Astrocyte (in vitro differentiated cells and primary cell): ENCODE measurements around the gene MRPL40. TPM values are rescaled to one million over a fixed set of nuclear protein-coding genes. Genes with fewer than 3 reads are reported as not detected.

ENCODE experiments used
- DNase-seq: peaks from one replicate; pipeline ENCODE4 v3.0.0-alpha.2; 2010; ENCODE audit warnings: low read depth
- FAIRE-seq: peaks from 2 replicates; lab custom pipeline; 2011; peaks lifted over from hg19 to GRCh38; lab: Jason Lieb, UNC
- H2AFZ ChIP-seq: 2 replicates; pipeline ENCODE4 v1.6.0; 2012; ENCODE audit warnings: low read depth, low read length, inconsistent platforms
- H3K27ac ChIP-seq: 2 replicates; pipeline ENCODE4 v1.5.1; 2011; ENCODE audit warnings: low read depth, low read length, inconsistent platforms
- H3K27me3 ChIP-seq: 2 replicates; pipeline ENCODE4 v1.6.0; 2011; ENCODE audit warnings: low read length, inconsistent platforms; ENCODE audit not compliant: insufficient read depth
- H3K36me3 ChIP-seq: 2 replicates; pipeline ENCODE4 v1.5.1; 2011; ENCODE audit warnings: low read length, inconsistent platforms; ENCODE audit not compliant: insufficient read depth
- H3K4me1 ChIP-seq: 2 replicates; pipeline ENCODE4 v1.5.1; 2011; ENCODE audit warnings: low read length, inconsistent platforms; ENCODE audit not compliant: insufficient read depth
- H3K4me2 ChIP-seq: 2 replicates; pipeline ENCODE4 v1.6.0; 2012; ENCODE audit warnings: low read length, inconsistent platforms
- H3K4me3 ChIP-seq: 2 replicates; pipeline ENCODE4 v1.5.1; 2011; ENCODE audit warnings: low read depth, mild to moderate bottlenecking, low read length, inconsistent platforms; ENCODE audit not compliant: insufficient read depth
- H3K79me2 ChIP-seq: 2 replicates; pipeline ENCODE4 v1.6.0; 2012; ENCODE audit warnings: mild to moderate bottlenecking, low read length, inconsistent platforms; ENCODE audit not compliant: insufficient read depth
- H3K9ac ChIP-seq: 2 replicates; pipeline ENCODE4 v1.6.0; 2012; ENCODE audit warnings: mild to moderate bottlenecking, low read length, inconsistent platforms
- H3K9me3 ChIP-seq: 2 replicates; pipeline ENCODE4 v1.5.1; 2012; ENCODE audit warnings: low read depth, mild to moderate bottlenecking, low read length, inconsistent platforms; ENCODE audit not compliant: insufficient read depth
- H4K20me1 ChIP-seq: 2 replicates; pipeline ENCODE4 v1.6.0; 2012; ENCODE audit warnings: low read length, inconsistent platforms; ENCODE audit not compliant: insufficient read depth
- H3K27ac Mint-ChIP-seq: one replicate; pipeline ENCODE4 v1.8.0; 2021; ENCODE audit warnings: mild to moderate bottlenecking, mixed read lengths; ENCODE audit not compliant: unreplicated experiment
- H3K27me3 Mint-ChIP-seq: one replicate; pipeline ENCODE4 v1.8.0; 2021; ENCODE audit warnings: low read depth, mixed read lengths; ENCODE audit not compliant: unreplicated experiment
- H3K36me3 Mint-ChIP-seq: one replicate; pipeline ENCODE4 v1.8.0; 2021; ENCODE audit warnings: low read depth, mixed read lengths; ENCODE audit not compliant: unreplicated experiment
- H3K4me1 Mint-ChIP-seq: one replicate; pipeline ENCODE4 v1.8.0; 2021; ENCODE audit warnings: low read depth, mixed read lengths; ENCODE audit not compliant: unreplicated experiment
- H3K4me3 Mint-ChIP-seq: one replicate; pipeline ENCODE4 v1.8.0; 2021; ENCODE audit warnings: mild to moderate bottlenecking, moderate library complexity, mixed read lengths; ENCODE audit not compliant: unreplicated experiment
- H3K9me3 Mint-ChIP-seq: one replicate; pipeline ENCODE4 v1.8.0; 2021; ENCODE audit warnings: mild to moderate bottlenecking, mixed read lengths; ENCODE audit not compliant: unreplicated experiment
- CTCF ChIP-seq: IDR thresholded peaks from 2 replicates; pipeline ENCODE4 v1.5.1; 2011; ENCODE audit warnings: low read depth, mild to moderate bottlenecking, inconsistent platforms, low read length, moderate library complexity; ENCODE audit not compliant: insufficient read depth
- EZH2 ChIP-seq: IDR thresholded peaks from 2 replicates; pipeline ENCODE4 v1.6.1; 2012; ENCODE audit warnings: mild to moderate bottlenecking, low read length, inconsistent platforms; ENCODE audit not compliant: insufficient read depth
- total RNA-seq: library from RNA; stranded (reverse); gene quantifications from 2 replicates; pipeline ENCODE4 v1.2.1, GENCODE V29; 2021

Gene MRPL40
- total RNA-seq, 1 donor from 2014 or later: 34.7 TPM

DNA sequence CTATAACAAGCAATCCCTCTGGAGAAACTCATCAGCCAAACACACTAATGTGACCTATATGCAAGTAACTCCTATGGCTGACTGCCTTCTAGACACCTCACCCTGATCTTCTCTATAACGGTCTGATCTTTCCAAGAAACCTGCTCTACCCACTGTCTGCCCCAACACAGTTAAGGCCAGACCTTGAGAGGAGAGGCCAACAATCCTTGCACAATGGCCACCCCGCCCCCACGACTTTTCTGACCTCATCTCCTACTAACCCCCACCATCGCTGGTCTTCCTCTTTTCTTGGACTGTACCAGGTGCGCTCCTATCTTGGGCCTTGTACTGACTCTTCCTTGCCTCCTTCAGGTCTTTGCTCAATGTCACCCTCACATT, 13.3 kb upstream of the MRPL40 start:
- H3K4me1 Mint-ChIP-seq: peaks cover 23% of the 10 kb centered on the region
- no peak for FAIRE-seq
- Histone ChIP-seq H3K27me3 (no peaks in the 10 kb centered on the region), H3K36me3 (no peaks in the 10 kb centered on the region), H3K4me2 (no peak overlapping the region), H3K79me2 (peaks cover 98% of the 10 kb centered on the region), H3K27ac (no peak overlapping the region), H3K4me1 (peaks cover 15% of the 10 kb centered on the region), H4K20me1 (peaks cover 87% of the 10 kb centered on the region), H3K9ac (no peak overlapping the region), H3K9me3 (no peaks in the 10 kb centered on the region), H2AFZ (no peak overlapping the region), H3K4me3 (no peak overlapping the region)
- no peak overlapping the region for H3K4me3 Mint-ChIP-seq
- TF ChIP-seq CTCF (no peak), EZH2 (no peak)
- DNase-seq: no peak
- H3K9me3 Mint-ChIP-seq: no peaks in the 10 kb centered on the region
- no peak overlapping the region for H3K27ac Mint-ChIP-seq
- H3K36me3 Mint-ChIP-seq: peaks cover 3% of the 10 kb centered on the region
- H3K27me3 Mint-ChIP-seq: no peaks in the 10 kb centered on the region

GRCh38 chr22:19419464-19420178, 12.7 kb upstream of the MRPL40 start:
- Mint-ChIP-seq H3K4me1 (peaks cover 23% of the 10 kb centered on the region), H3K9me3 (no peaks in the 10 kb centered on the region), H3K27ac (no peak overlapping the region), H3K36me3 (peaks cover 3% of the 10 kb centered on the region), H3K27me3 (no peaks in the 10 kb centered on the region), H3K4me3 (no peak overlapping the region)
- Histone ChIP-seq H3K27ac (no peak overlapping the region), H3K27me3 (no peaks in the 10 kb centered on the region), H4K20me1 (peaks cover 89% of the 10 kb centered on the region), H2AFZ (no peak overlapping the region), H3K9ac (no peak overlapping the region), H3K9me3 (no peaks in the 10 kb centered on the region), H3K4me2 (no peak overlapping the region), H3K4me1 (peaks cover 15% of the 10 kb centered on the region), H3K4me3 (no peak overlapping the region), H3K79me2 (peaks cover 98% of the 10 kb centered on the region), H3K36me3 (no peaks in the 10 kb centered on the region)
- FAIRE-seq (no peak), DNase-seq (no peak)
- TF ChIP-seq EZH2 (no peak), CTCF (no peak)

- H3K4me1 ChIP-seq: peaks cover 15% of the 10 kb centered on the region
- no peaks in the 10 kb centered on the region for H3K36me3 ChIP-seq
- Mint-ChIP-seq H3K9me3 (no peaks in the 10 kb centered on the region), H3K4me3 (no peak overlapping the region), H3K36me3 (peaks cover 3% of the 10 kb centered on the region), H3K27ac (no peak overlapping the region), H3K27me3 (no peaks in the 10 kb centered on the region), H3K4me1 (peaks cover 23% of the 10 kb centered on the region)
- TF ChIP-seq CTCF (no peak), EZH2 (no peak)
- H4K20me1 ChIP-seq: peaks cover 92% of the 10 kb centered on the region
- H3K9ac ChIP-seq: no peak overlapping the region
- DNase-seq (no peak), FAIRE-seq (no peak)
- no peaks in the 10 kb centered on the region for H3K9me3 ChIP-seq
- no peak overlapping the region for H2AFZ ChIP-seq
- H3K79me2 ChIP-seq: peaks cover 98% of the 10 kb centered on the region
- no peaks in the 10 kb centered on the region for H3K27me3 ChIP-seq
- no peak overlapping the region for H3K27ac ChIP-seq
- no peak overlapping the region for H3K4me3 ChIP-seq
- H3K4me2 ChIP-seq: no peak overlapping the region
Observed at GRCh38 chr22:19420321-19420720, 12.0 kb upstream of the MRPL40 start.
